ENCODE data around the gene C16orf46. TPM values are rescaled to one million over a fixed set of nuclear protein-coding genes. Genes with fewer than 3 reads are reported as not detected.

Gene C16orf46
- total RNA-seq (ENCODE audit: low replicate concordance), result not detected in 2 replicates

DNA sequence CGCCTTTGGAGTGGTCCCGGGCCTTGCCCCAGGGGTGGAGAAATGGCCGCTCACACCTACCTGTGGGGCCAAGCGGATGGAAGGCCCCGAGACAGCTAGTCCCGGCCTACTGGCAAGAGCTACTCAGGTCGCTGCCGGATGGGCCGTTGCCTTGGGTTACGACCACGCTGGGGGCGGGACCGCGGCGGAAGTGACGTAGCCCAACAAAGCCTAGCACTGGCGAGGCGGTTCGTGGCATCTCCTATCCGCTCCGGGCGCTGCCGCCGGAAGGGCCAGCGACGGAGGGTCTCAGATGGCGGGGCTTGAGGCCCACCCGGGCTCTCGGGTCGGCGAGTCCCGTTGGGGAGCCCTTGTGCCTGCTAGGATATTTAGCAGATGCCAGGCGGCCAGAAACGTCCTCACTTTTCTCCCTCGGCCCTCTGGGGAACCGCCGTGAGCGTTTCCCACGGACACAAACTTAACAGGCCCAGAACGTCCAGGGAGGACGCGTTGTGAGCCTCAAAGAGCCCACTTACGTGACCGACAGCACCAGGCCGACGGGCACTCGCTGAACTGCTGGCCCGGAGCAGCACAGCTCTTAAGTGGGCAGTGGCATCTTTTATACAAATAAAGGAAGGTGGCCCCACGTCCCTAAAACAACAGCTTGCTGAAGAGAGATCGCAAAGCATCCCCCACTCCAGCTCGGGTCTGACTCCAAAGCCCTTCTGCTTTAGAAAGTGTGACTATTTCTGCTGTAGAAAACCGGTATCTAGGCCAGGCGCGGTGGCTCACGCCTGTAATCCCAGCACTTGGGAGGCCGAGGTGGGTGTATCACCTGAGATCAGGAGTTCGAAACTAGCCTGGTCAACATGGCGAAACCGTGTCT lies at the start of gene C16orf46:
TSS of gene C16orf46 (minus strand) at position 163 of the 865 bp plus-strand sequence. CDS start 13,283 bp downstream, outside the sequence.

GRCh38 chr16:81095953-81096714 lies 19.1 kb upstream of the C16orf46 start, which contains the start of gene GCSH:
TSS of gene GCSH (minus strand) at chr16:81096395. CDS start at chr16:81096278, 117 bp downstream.

DNA sequence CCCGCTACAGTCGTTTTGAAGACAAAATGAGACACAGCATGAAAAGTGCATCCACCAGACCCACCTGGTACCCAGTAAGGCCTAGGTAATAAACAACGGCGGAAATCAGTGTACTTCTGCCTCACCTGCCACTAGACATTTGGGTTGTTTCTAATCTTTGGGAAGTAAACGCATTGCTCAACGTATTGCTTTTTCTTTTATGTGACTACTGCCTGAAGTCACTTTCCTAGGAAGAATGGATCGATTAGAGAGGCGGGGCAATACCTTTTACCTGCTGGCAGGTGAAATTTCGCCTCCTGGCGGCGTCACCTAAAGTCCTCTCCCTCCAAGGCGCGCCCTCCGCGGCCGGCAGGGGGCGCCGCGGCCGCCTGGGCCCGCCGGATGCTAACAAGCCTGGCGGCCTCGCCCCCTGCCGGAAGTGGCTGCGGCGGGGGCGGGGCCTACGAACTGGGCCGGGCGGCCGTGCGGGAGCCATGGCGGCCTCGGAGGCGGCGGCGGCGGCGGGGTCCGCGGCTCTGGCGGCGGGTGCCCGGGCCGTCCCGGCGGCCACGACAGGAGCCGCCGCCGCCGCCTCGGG lies 41.6 kb downstream of the C16orf46 start, which contains the start of gene ATMIN:
TSS of gene ATMIN (plus strand) at position 445 of the 577 bp plus-strand sequence. CDS start at position 474, 29 bp downstream.

Other genes with a start within 250 kb of the C16orf46 start
- 31.2 and 73.3 TPM in 2 replicates for gene CMC2, start 70.4 kb downstream of the C16orf46 start, total RNA-seq (ENCODE audit: low replicate concordance)
- 9.5 and 25.3 TPM in 2 replicates for gene CENPN, start 70.0 kb downstream of the C16orf46 start, total RNA-seq (ENCODE audit: low replicate concordance)
- 23.1 and 30.2 TPM in 2 replicates for gene ATMIN, start 41.4 kb downstream of the C16orf46 start, total RNA-seq (ENCODE audit: low replicate concordance)
- 9.2 and 14.7 TPM in 2 replicates for gene GCSH, start 19.2 kb upstream of the C16orf46 start, total RNA-seq (ENCODE audit: low replicate concordance)
- under 0.01 TPM in 1 of 2 replicates, not detected in the other for gene BCO1, start 161.5 kb upstream of the C16orf46 start, total RNA-seq (ENCODE audit: low replicate concordance)
- gene GAN, start 237.7 kb upstream of the C16orf46 start, total RNA-seq (ENCODE audit: low replicate concordance), result 6.5 and 8.7 TPM in 2 replicates

All from smooth muscle cell of the coronary artery (primary cell).